IPS-11a (cell line): ENCODE data around the gene SERPINE1.

Source experiments
- H3K4me3 ChIP-seq: one replicate; pipeline ENCODE4 v1.5.1; 2013; ENCODE audit warnings: low read depth, low read length, control low read depth

Gene SERPINE1

GRCh38 chr7:101166909-101167644, 40.2 kb downstream of the SERPINE1 start:
- peak overlapping the region; percentile 45 for H3K4me3 ChIP-seq

DNA sequence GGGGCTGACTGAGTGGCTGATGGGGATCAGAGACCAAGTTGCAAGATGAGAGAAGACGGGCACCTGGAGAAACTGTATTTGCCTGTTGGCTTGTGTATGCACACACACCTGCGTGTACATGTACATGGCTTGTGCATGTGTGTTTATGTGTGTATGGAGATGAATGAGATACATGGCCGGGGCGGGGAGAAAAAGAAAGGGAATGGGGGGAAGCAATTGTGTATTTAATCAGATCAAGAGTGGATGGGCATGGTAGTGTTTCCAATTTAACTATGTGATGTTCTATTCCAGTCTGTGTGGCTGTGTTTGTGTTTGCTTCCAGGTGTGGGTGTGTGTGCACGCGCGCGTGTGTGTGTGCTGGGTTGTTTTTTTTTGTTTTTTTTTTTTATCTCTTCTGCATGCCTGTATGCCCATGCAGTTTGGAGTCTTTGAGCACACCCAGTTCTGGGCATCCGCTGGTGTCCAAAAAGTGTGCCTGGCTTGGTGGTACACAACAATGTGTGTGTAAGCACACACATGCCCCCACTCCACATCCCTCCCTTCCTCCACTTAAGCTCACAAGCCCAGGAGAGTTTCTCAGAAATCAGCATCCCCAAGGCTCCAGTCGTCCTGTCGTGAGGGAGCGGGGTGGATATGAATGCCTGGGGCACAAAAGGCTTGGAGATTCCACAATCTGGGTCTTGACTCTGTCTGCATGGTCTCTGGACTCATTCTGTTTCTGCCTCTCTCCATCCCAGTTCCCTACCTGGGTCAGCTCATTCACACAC, 40.9 kb downstream of the SERPINE1 start:
- no peak overlapping the region for H3K4me3 ChIP-seq

DNA sequence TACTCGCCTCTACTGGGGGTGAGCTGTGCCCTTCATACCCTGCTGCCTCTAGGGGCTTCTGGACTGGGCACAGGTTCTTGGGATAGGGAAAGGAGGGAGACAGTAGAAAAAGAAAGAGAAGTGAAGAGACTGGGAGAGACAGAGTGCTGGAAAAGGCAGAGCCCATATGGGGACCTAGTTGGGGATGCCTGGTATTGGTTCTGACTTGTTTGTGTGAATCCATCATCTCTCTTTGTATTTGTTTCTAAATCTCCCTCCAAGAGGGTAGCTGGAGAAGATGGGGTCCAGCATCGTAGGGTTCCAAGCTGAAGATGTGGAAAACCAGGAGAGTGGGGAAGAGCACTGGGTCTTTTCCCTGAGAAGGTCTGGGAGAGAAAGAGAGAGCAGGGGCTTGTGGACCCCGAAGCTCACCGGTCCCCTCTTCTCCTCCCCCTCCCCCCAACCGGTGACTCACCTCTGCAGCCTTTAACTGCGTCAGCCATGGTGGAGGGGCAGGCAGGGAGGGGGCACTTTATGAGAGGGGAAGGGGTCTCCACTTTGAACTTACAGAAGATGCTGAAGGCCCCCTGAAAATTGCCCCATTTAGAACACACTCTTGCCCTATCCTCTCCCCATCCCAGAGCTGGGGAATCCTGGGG, 41.6 kb downstream of the SERPINE1 start:
- H3K4me3 ChIP-seq = no peak overlapping the region

GRCh38 chr7:101169110-101169837, 42.4 kb downstream of the SERPINE1 start:
- peak overlapping the region; percentile 24 for H3K4me3 ChIP-seq

DNA sequence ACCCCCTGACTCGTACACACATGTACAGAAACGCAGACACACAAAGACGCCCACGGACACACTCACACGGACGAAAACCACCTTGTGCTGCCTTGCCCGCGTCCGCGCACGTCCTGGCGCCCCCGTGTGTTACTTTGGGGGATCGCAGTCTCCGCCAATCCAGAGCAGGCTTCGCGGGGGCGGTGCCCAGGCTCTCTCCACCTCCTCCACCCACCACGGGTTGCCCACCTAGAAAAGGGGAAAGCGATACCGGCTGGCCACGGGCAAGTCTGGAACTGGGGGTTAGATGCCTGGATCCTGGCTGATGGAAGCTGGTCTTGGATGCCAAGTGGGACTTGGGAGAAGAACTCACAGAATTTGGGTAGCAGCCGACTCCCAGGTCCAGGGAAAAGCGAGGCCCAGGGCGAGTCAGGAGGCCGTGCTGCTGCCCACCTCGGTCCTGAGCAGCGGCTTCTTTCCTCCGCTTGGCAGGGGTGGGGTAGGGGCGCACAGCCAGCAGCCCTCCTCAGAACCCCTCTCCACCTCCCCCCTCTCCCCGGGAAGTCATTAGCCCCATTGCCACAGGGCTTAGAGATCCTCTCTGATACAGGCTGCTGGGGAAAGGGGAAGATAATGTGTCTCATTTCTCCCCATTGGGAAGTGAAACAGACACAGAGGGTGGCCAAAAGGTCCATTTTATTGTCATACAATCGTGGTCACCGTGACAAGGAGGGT, 43.1 kb downstream of the SERPINE1 start:
- H3K4me3 ChIP-seq = peak overlapping the region; percentile 8

GRCh38 chr7:101170617-101171441, 43.9 kb downstream of the SERPINE1 start:
- no peak overlapping the region for H3K4me3 ChIP-seq

GRCh38 chr7:101171442-101171837, 44.5 kb downstream of the SERPINE1 start:
- no peak overlapping the region for H3K4me3 ChIP-seq

DNA sequence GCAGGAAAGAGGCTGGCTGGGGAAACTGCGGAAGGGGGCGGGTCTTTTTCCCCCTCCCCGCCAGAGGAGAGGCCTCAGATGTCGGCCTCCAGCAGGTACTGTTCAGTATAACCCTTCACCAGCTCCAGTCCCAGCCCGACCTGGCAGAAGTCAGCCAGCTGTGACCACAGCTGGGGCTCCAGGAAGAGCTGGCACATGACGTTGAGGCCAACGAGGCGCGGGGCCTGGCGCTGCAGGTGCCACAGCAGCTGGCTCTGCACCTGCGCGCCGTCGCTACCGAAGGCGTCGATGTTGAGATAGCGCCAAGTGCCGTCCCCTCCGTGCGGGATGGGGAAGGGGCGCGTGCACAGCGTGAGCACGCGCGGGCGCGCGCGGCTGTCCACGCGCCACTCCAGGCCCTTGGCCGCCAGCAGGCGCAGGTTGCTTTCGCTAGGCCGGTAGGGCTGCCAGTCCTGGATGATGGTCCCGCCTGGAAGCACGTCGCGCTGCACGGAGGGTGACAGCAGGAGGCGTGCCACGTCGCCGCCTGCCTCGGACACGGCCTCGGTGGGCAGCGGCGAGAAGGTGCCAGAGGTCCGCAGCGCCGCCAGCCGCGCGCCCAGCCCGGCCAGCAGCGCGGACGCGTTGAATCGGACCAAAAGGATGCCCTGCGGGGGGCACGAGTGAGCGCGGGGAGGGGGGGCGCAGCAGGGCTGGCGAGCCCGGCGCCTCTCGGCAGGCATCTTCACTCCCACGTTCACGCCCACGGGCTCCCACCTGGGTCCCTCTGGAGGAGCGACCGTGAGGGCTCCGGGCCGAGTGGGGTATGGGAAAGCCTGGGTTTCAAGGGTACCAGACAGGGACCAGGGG, 45.3 kb downstream of the SERPINE1 start:
- peak overlapping the region; percentile 17 for H3K4me3 ChIP-seq

DNA sequence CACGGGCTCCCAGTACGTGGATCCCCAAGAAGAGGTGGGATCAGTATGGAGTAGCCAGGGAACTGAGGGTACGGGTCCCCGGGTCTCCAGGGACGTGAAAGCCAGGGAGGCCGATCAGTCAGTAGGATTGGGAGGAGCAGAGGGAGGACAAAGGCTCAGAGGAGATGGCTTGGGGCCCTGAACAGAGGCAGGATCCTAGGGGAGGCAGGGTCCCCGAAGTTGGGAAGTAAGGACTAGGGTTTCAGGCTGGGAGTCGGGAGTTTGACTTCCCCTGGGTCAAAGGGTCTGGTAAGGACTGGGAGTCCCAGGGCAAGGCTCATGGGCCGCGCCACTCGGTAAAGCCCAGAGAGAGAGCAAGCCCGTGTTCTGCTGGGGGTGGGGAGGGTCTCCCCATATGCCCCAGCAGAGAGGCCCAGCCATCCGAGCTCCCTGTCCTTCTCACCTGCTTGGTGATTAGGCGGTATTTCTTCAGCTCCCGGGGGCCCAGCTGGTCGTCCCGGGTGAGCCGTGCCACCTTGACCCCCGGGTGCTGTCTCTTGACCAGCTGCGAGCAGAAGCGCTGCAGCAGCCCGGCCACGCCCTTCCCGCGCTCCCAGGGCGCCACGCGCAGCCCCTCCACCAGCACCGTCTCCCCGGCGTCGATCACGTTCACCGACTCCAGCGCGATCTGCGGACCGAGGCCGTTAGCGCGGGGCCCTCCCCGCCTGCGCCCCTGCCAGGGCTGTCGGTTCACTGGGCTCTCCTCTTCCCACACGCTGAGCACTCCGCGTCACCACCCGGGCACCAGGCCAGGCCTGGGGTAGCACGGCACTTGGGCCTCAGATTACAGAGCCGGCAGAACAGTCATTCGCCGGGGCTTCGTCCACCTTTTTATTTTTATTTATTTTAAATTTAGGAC, 46.2 kb downstream of the SERPINE1 start:
- no peak overlapping the region for H3K4me3 ChIP-seq

DNA sequence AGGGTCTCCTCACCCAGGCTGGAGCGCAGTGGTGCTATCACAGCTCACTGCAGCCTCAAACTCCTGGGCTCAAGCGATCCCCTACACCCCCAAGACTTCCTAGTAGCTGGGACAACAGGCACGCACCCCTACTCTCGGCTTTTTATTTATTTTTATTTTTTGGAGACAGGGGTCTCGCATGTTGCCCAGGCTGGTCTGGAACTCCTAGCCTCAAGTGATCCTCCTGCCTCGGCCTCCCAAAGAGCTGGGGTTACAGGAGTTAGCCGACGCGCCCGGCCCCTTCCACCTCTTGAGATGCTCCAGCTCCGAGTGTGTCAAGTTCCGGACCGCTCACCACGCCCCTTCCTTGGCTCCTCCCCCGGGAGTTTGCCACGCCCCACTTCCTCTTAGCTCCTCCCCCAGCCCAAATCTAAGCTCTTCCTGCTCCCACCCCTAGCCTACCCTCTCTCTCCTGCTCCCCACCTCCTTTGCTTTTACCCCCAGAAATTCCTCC, 46.9 kb downstream of the SERPINE1 start:
- no peak overlapping the region for H3K4me3 ChIP-seq

DNA sequence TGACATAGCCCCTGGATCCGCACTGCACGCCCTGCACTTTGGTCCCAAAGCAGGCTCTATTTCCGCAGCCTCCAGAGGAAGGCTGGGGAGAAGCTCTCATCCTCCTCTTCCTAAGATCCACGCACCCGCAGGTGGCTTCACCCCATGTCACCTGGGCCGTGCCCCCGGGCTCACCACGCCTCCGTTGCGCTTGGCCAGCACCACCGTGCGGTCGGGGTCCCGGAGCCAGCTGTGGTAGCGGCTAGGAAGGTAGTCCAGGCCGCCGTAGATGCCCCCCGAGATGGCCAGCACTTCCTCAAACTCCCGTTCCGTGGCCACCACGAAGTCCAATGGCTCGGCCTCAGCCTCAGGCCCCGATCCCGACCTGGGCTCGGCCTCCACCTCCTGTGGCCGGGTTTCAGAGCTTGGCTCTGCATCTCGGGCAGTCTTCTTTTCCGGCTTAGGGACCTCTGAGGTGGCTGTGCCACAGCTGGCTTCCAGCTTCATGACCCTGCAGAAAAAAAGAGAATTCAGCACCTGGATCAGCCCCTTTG, 47.5 kb downstream of the SERPINE1 start:
- H3K4me3 ChIP-seq = no peak overlapping the region

DNA sequence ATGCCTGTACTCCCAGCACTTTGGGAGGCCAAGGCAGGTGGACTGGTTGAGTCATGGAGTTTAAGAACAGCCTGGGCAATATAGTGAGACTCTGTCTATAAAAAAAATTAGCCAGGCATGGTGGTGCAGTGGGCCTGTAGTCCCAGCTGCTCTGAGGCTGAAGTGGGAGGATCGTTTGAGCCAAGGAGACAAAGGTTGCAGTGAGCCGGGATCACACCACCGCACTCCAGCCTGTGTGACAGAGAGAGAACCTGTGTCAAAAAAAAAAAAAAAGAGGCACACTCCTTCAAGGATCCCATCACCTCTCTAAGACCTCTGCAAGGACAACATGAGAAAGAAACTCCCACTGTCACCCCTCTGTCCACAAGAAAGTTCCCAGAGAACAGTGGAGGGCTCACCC, 48.8 kb downstream of the SERPINE1 start:
- no peak overlapping the region for H3K4me3 ChIP-seq

GRCh38 chr7:101177644-101178043, 50.7 kb downstream of the SERPINE1 start:
- H3K4me3 ChIP-seq = no peak overlapping the region

- H3K4me3 ChIP-seq = peak overlapping the region; percentile 21
Measured at GRCh38 chr7:101179117-101179516, 52.2 kb downstream of the SERPINE1 start.

- peak overlapping the region; percentile 33 for H3K4me3 ChIP-seq
Measured at GRCh38 chr7:101179713-101180112, 52.8 kb downstream of the SERPINE1 start.

- peak within 1 kb of the TSS; percentile 33 for H3K4me3 ChIP-seq
Measured at GRCh38 chr7:101180130-101180755, 53.3 kb downstream of the SERPINE1 start, which contains the start of gene NAT16. Gene NAT16 (minus strand): TSS chr7:101180293. CDS start chr7:101174807, 5,486 bp downstream.
